ENCODE data around the gene SMIM24.
A peak's percentile ranks its signal among the peaks of the same experiment; 100 is the strongest.

The SMIM24 gene

GRCh38 chr19:3474010-3474409 is 6.3 kb downstream of the SMIM24 start:
- DNase-seq (ENCODE audit: low spot score) = no peak

- DNase-seq (ENCODE audit: low spot score) = peak; percentile 83
Observed at GRCh38 chr19:3471954-3472655, 8.2 kb downstream of the SMIM24 start.

- DNase-seq (ENCODE audit: low spot score) = no peak
Observed at GRCh38 chr19:3470500-3471128, 9.7 kb downstream of the SMIM24 start.

- no peak for DNase-seq (ENCODE audit: low spot score)
Observed at GRCh38 chr19:3469638-3470499, 10.5 kb downstream of the SMIM24 start.

GRCh38 chr19:3468211-3468610 is 12.1 kb downstream of the SMIM24 start:
- DNase-seq (ENCODE audit: low spot score) = no peak

GRCh38 chr19:3467437-3468198 is 12.7 kb downstream of the SMIM24 start:
- DNase-seq (ENCODE audit: low spot score) = no peak

- no peak for DNase-seq (ENCODE audit: low spot score)
Observed at GRCh38 chr19:3466635-3467034, 13.7 kb downstream of the SMIM24 start.

- no peak for DNase-seq (ENCODE audit: low spot score)
Observed at GRCh38 chr19:3465552-3465951, 14.8 kb downstream of the SMIM24 start.

- DNase-seq (ENCODE audit: low spot score) = no peak
Observed at GRCh38 chr19:3464587-3465235, 15.6 kb downstream of the SMIM24 start.

GRCh38 chr19:3463714-3464586 is 16.4 kb downstream of the SMIM24 start:
- DNase-seq (ENCODE audit: low spot score) = no peak

- DNase-seq (ENCODE audit: low spot score) = no peak
Observed at GRCh38 chr19:3462991-3463713, 17.2 kb downstream of the SMIM24 start.

- DNase-seq (ENCODE audit: low spot score) = no peak
Observed at GRCh38 chr19:3459965-3460582, 20.3 kb downstream of the SMIM24 start.

GRCh38 chr19:3459089-3459881 is 21.0 kb downstream of the SMIM24 start:
- peak; percentile 97 for DNase-seq (ENCODE audit: low spot score)

GRCh38 chr19:3458229-3459088 is 21.9 kb downstream of the SMIM24 start:
- no peak for DNase-seq (ENCODE audit: low spot score)

GRCh38 chr19:3457528-3458228 is 22.6 kb downstream of the SMIM24 start:
- DNase-seq (ENCODE audit: low spot score) = no peak

- no peak for DNase-seq (ENCODE audit: low spot score)
Observed at GRCh38 chr19:3456925-3457527, 23.3 kb downstream of the SMIM24 start.
